Body of pancreas (tissue), 4 donors: ENCODE results near the gene FAM9B.

ENCODE experiments used
- POLR2A ChIP-seq, 3 donors: fragments of 450-650 bp; IDR thresholded peaks; one replicate each; pipeline ENCODE4 v1.6.1; 2016; ENCODE audit warnings: antibody characterized with exemption in 3 of 3, mild to moderate bottlenecking in 2 of 3
- TF ChIP-seq, protein P1 (sequence below), 7 experiments: fragments of 450-650 bp in 4 of 7; fragments of 200-600 bp in 3 of 7; sonication (generic) in 3 of 7; IDR thresholded peaks; one replicate each; pipeline ENCODE4 v1.5.1; 2016 to 2019; ENCODE audit warnings: antibody characterized with exemption in 7 of 7

DNA sequence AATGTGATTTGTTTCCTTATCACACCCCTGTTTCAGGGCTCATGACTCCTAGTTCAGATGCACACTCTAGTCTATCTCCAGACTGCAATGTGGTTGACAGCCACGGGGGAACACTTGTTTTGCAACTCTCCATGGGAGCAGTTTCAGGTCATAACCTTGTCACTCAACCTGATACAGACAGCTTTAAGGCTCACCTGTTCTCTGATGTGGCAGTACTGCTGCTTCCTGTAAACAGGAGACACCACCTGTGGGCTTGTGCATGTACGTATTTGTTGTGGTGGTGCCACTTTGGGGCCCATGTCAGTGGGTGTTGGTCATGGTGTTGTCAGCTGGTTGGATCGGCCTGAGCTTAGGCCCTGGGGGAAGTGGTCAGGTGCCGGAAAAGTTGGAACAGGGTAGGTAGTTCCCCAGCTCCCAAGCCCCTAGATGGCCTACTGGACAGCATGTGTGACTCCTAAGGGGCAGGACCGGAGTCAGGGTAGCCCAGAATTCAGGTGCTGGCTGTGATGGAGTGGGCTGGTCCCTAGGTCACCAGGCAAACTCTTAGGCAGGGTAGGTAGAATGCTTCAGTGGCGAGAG, 46.2 kb downstream of the FAM9B start:
- no peak for TF ChIP-seq POLR2A (IDR thresholded peaks at IDR 0.05)
- TF ChIP-seq, protein P1, sequence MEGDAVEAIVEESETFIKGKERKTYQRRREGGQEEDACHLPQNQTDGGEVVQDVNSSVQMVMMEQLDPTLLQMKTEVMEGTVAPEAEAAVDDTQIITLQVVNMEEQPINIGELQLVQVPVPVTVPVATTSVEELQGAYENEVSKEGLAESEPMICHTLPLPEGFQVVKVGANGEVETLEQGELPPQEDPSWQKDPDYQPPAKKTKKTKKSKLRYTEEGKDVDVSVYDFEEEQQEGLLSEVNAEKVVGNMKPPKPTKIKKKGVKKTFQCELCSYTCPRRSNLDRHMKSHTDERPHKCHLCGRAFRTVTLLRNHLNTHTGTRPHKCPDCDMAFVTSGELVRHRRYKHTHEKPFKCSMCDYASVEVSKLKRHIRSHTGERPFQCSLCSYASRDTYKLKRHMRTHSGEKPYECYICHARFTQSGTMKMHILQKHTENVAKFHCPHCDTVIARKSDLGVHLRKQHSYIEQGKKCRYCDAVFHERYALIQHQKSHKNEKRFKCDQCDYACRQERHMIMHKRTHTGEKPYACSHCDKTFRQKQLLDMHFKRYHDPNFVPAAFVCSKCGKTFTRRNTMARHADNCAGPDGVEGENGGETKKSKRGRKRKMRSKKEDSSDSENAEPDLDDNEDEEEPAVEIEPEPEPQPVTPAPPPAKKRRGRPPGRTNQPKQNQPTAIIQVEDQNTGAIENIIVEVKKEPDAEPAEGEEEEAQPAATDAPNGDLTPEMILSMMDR (IDR thresholded peaks at IDR 0.05): no peak
